ENCODE results near the gene NCR3LG1. TPM values are rescaled to one million over a fixed set of nuclear protein-coding genes. Genes with fewer than 3 reads are reported as not detected.

NCR3LG1 gene
- total and polyA plus RNA-seq, 2 of the 8 experiments (the other 6 are each of a cell fraction or from before 2014, with no cell fraction given), result 0.68 to 1.9 TPM

DNA sequence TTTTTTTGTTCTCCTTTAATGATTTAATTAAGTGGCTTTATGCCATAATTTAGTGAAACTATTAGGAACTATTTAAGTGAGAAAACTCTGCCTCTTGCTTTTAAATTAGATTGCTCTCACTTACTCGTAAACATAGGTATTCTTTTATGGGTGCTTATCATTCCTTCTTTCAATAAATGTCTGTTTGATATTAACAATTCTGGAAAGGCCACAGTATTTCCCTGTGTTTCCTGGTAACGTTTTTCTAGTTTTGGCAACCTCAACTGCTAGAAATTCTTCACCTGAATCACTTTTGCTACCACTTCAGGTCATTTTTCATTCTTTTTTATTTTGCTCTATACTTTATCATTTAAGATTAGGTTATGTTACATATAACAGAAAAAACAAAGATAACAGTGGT, 19.9 kb upstream of the NCR3LG1 start:
- no peak overlapping the region for H2BK15ac ChIP-seq (ENCODE audit: low read length)
- H3K14ac ChIP-seq (ENCODE audit: insufficient read length), result no peak overlapping the region
- H2AFZ ChIP-seq (ENCODE audit: low read length), result no peak overlapping the region
- DNase-seq (ENCODE audit: low read depth in 1 of 2, low spot score in 2 of 2), result no peak
- no peak overlapping the region for H3K56ac ChIP-seq (replicated peaks; ENCODE audit: insufficient read length, low read depth, low read length)
- no peaks in the 10 kb centered on the region for H3K23me2 ChIP-seq (ENCODE audit: low read depth, low read length)
- POLR2A ChIA-PET (ENCODE audit: partially characterized antibody), result no interaction called here
- no peak overlapping the region for H2BK20ac ChIP-seq (ENCODE audit: low read length)
- H3K4me1 ChIP-seq (replicated peaks in 1 of 4; ENCODE audit: control insufficient read depth in 3 of 4, insufficient read depth in 4 of 4, low read length in 3 of 4), result peaks cover 0 to 2% (median 0%) of the 10 kb centered on the region in 4 experiments; a peak in 1 of 7 replicates
- TF ChIP-seq NRF1 (IDR thresholded peaks at IDR 0.05; ENCODE audit: low read depth, low read length) (no peak), HDAC2 (IDR thresholded peaks at IDR 0.05; ENCODE audit: borderline replicate concordance in 1 of 2, low read depth in 2 of 2, low read length in 2 of 2) (no peak), CREB1 (IDR thresholded peaks at IDR 0.05) (no peak), RFX5 (IDR thresholded peaks at IDR 0.05; ENCODE audit: borderline replicate concordance, low read depth, low read length) (no peak), TAF7 (optimal IDR thresholded peaks at IDR 0.05; ENCODE audit: borderline replicate concordance, low read depth, low read length) (no peak)
- FAIRE-seq, result no peak
- no peak overlapping the region for H3K4me3 ChIP-seq (ENCODE audit: extremely low read depth in 1 of 4, insufficient read depth in 2 of 4, low read depth in 3 of 4, low read length in 4 of 4)
- H2BK5ac ChIP-seq (ENCODE audit: low read depth, low read length), result no peak overlapping the region
- no peak overlapping the region for H3K4ac ChIP-seq (replicated peaks; ENCODE audit: insufficient read length, low read depth, low read length)
- no peak overlapping the region for H3K27ac ChIP-seq (ENCODE audit: low read depth, low read length)
- no peak overlapping the region for H4K91ac ChIP-seq (replicated peaks; ENCODE audit: insufficient read length, low read length)
- H3K18ac ChIP-seq (ENCODE audit: extremely low read depth, low read length), result no peak overlapping the region
- no peak overlapping the region for H2AK5ac ChIP-seq (ENCODE audit: low read depth, low read length)
- no peak overlapping the region for H2BK12ac ChIP-seq (ENCODE audit: low read depth, low read length)
- no peak overlapping the region for H2BK120ac ChIP-seq (replicated peaks; ENCODE audit: low read depth, low read length)
- H3K9me3 ChIP-seq (ENCODE audit: insufficient read depth in 2 of 2, low read depth in 1 of 2, low read length in 1 of 2), result no peaks in the 10 kb centered on the region
- H4K5ac ChIP-seq (ENCODE audit: insufficient read length, low read depth, low read length), result no peak overlapping the region
- no peak overlapping the region for H3K9ac ChIP-seq (replicated peaks in 1 of 4; ENCODE audit: extremely low read depth in 1 of 4, low read depth in 3 of 4, low read length in 3 of 4)
- H4K20me1 ChIP-seq (replicated peaks in 1 of 2; ENCODE audit: control insufficient read depth in 1 of 2, insufficient read depth in 2 of 2, low read length in 2 of 2), result no peaks in the 10 kb centered on the region
- CTCF ChIA-PET (ENCODE audit: partially characterized antibody), result no interaction called here
- H3K27me3 ChIP-seq (replicated peaks in 1 of 4; ENCODE audit: control insufficient read depth in 3 of 4, extremely low read depth in 1 of 4, insufficient read depth in 3 of 4, low read length in 3 of 4), result no peaks in the 10 kb centered on the region
- WGBS, 2 experiments (ENCODE audit: extremely low coverage in 1 of 2, insufficient coverage in 1 of 2, insufficient read length in 1 of 2, insufficient replicate concordance in 2 of 2, low coverage in 1 of 2, low lambda C conversion rate in 2 of 2, missing lambda C conversion rate in 1 of 2), result 83% methylated on average over 2 of the region's 2 CpGs; no CpG with 5 or more reads in 1 of the 2 experiments
- no peaks in the 10 kb centered on the region for H3K79me2 ChIP-seq (ENCODE audit: control insufficient read depth in 1 of 2, insufficient read depth in 2 of 2, low read length in 2 of 2)
- H3K36me3 ChIP-seq (ENCODE audit: control insufficient read depth in 2 of 4, insufficient read depth in 4 of 4, low read length in 3 of 4), result no peaks in the 10 kb centered on the region
- no peak overlapping the region for H3K23ac ChIP-seq (ENCODE audit: insufficient read length)
- H3K79me1 ChIP-seq (ENCODE audit: low read depth, low read length), result no peaks in the 10 kb centered on the region
- H3K4me2 ChIP-seq (ENCODE audit: insufficient read depth in 1 of 2, low read depth in 2 of 2, low read length in 2 of 2), result no peak overlapping the region
- no peak overlapping the region for H4K8ac ChIP-seq (ENCODE audit: extremely low read depth, insufficient read depth, low read length)

Data from H1 (cell line).